Mesenchymal stem cell (in vitro differentiated cells and primary cell): ENCODE results near the gene PKNOX2.

Experiments used
- DNase-seq: peaks from one replicate; pipeline ENCODE4 v3.0.0-alpha.2; 2013
- H2AFZ ChIP-seq: one replicate; pipeline ENCODE4 v1.6.1; 2013; ENCODE audit warnings: low read depth, mild to moderate bottlenecking, control low read depth, inconsistent platforms, low read length, moderate library complexity
- H2AK5ac ChIP-seq: 2 replicates; pipeline ENCODE4 v1.6.1; 2013; ENCODE audit warnings: low read length, moderate library complexity, mild to moderate bottlenecking, inconsistent platforms; ENCODE audit not compliant: severe bottlenecking
- H2BK120ac ChIP-seq: one replicate; pipeline ENCODE4 v1.6.1; 2013; ENCODE audit warnings: low read depth, mild to moderate bottlenecking, inconsistent platforms, low read length, moderate library complexity
- H2BK12ac ChIP-seq, 2 experiments: one replicate each; pipeline ENCODE4 v1.6.1; 2013; ENCODE audit warnings: inconsistent platforms in 2 of 2, low read length in 2 of 2, mild to moderate bottlenecking in 2 of 2, moderate library complexity in 2 of 2, control low read depth in 1 of 2
- H2BK15ac ChIP-seq: one replicate; pipeline ENCODE4 v1.6.1; 2013; ENCODE audit warnings: mild to moderate bottlenecking, low read depth, inconsistent platforms; ENCODE audit not compliant: poor library complexity, severe bottlenecking
- H2BK5ac ChIP-seq: 2 replicates; pipeline ENCODE4 v1.6.1; 2013; ENCODE audit warnings: low read depth, mild to moderate bottlenecking, low read length, control low read depth, inconsistent platforms; ENCODE audit not compliant: poor library complexity, severe bottlenecking
- H3K14ac ChIP-seq, 2 experiments: one replicate each; pipeline ENCODE4 v1.6.1; 2013; ENCODE audit warnings: inconsistent platforms in 2 of 2, low read length in 2 of 2, control low read depth in 1 of 2, mild to moderate bottlenecking in 1 of 2, moderate library complexity in 1 of 2
- H3K18ac ChIP-seq, 2 experiments: one replicate each; pipeline ENCODE4 v1.6.1; 2013; ENCODE audit warnings: inconsistent platforms in 2 of 2, low read length in 2 of 2, control low read depth in 1 of 2, low read depth in 1 of 2, mild to moderate bottlenecking in 1 of 2
- H3K23ac ChIP-seq, 2 experiments: one replicate each; pipeline ENCODE4 v1.6.1; 2013; ENCODE audit warnings: inconsistent platforms in 2 of 2, low read length in 2 of 2, mild to moderate bottlenecking in 2 of 2, moderate library complexity in 2 of 2, control low read depth in 1 of 2
- H3K27ac ChIP-seq: 2 replicates; pipeline ENCODE4 v1.5.1; 2013; ENCODE audit warnings: mild to moderate bottlenecking, moderate library complexity, low read length, control low read depth, inconsistent platforms; ENCODE audit not compliant: poor library complexity, severe bottlenecking
- H3K27me3 ChIP-seq, 2 experiments: 2 replicates each; pipeline versions ENCODE4 v1.6.1 to v1.7.0; 2013; ENCODE audit warnings: low read length in 2 of 2, mild to moderate bottlenecking in 2 of 2, moderate library complexity in 2 of 2, control low read depth in 1 of 2, inconsistent platforms in 1 of 2; ENCODE audit not compliant: control insufficient read depth in 1 of 2, insufficient read depth in 1 of 2
- H3K36me3 ChIP-seq, 2 experiments: 2 replicates each; pipeline versions ENCODE4 v1.6.1 to v1.7.0; 2013; ENCODE audit warnings: low read length in 2 of 2, control low read depth in 1 of 2, inconsistent platforms in 1 of 2, low read depth in 1 of 2, mild to moderate bottlenecking in 1 of 2; ENCODE audit not compliant: insufficient read depth in 2 of 2, control insufficient read depth in 1 of 2
- H3K4ac ChIP-seq, 2 experiments: one replicate each; pipeline ENCODE4 v1.6.1; 2013; ENCODE audit warnings: inconsistent platforms in 2 of 2, low read length in 2 of 2, mild to moderate bottlenecking in 2 of 2, moderate library complexity in 2 of 2, control low read depth in 1 of 2, low read depth in 1 of 2
- H3K4me1 ChIP-seq: 2 replicates; pipeline ENCODE4 v1.6.1; 2013; ENCODE audit warnings: low read depth, low read length, control low read depth; ENCODE audit not compliant: control insufficient read depth, insufficient read depth
- H3K4me2 ChIP-seq: 2 replicates; pipeline ENCODE4 v1.6.1; 2013; ENCODE audit warnings: low read length, mild to moderate bottlenecking, inconsistent platforms; ENCODE audit not compliant: poor library complexity, severe bottlenecking
- H3K4me3 ChIP-seq, 2 experiments: 2 replicates each; pipeline versions ENCODE4 v1.5.1 to v1.7.0; 2013; ENCODE audit warnings: low read length in 2 of 2, mild to moderate bottlenecking in 2 of 2, control low read depth in 1 of 2, low read depth in 1 of 2; ENCODE audit not compliant: insufficient read depth in 1 of 2
- H3K79me1 ChIP-seq: replicated peaks from 2 replicates; pipeline ENCODE4 v1.6.1; 2013; ENCODE audit warnings: mild to moderate bottlenecking, control low read depth, low read length, inconsistent platforms; ENCODE audit not compliant: poor library complexity, severe bottlenecking
- H3K9ac ChIP-seq: 2 replicates; pipeline ENCODE4 v1.7.0; 2013; ENCODE audit warnings: mild to moderate bottlenecking, low read length, moderate library complexity
- H3K9me3 ChIP-seq: 2 replicates; pipeline ENCODE4 v1.7.0; 2013; ENCODE audit warnings: mild to moderate bottlenecking, low read length; ENCODE audit not compliant: control insufficient read depth
- H4K8ac ChIP-seq: one replicate; pipeline ENCODE4 v1.6.1; 2013; ENCODE audit warnings: inconsistent platforms, mild to moderate bottlenecking, low read length, moderate library complexity
- H4K91ac ChIP-seq: one replicate; pipeline ENCODE4 v1.6.1; 2013; ENCODE audit warnings: mild to moderate bottlenecking, low read length, inconsistent platforms
- WGBS: methylation state at CpG from one replicate; pipeline ENCODE4 v1.1.7; 2013; ENCODE audit warnings: mixed read lengths; 5-methylcytosine and 5-hydroxymethylcytosine counted together

PKNOX2 gene

DNA sequence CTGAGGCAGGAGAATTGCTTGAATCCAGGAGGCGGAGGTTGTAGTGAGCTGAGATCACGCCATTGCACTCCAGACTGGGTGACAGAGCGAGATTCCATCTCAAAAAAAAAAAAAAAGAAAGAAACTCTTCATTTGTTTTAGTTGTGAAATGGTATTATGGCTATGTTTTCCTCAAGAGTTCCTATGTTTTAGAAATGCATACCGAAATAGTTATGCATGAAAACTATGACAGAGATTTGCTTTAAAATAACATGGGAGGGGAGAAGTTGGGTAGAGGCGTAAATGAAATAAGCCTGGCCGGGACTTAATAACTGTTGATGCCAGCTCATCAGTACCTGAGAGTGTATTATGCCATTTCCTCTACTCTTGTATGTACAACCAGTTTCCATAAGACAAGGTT, 283.2 kb downstream of the PKNOX2 start:
- Histone ChIP-seq H3K14ac (no peak overlapping the region), H2BK120ac (no peak overlapping the region), H2BK12ac (no peak overlapping the region), H3K27ac (no peak overlapping the region), H3K9me3 (no peaks in the 10 kb centered on the region), H2AK5ac (no peak overlapping the region), H4K91ac (no peak overlapping the region), H4K8ac (no peak overlapping the region), H2BK5ac (no peak overlapping the region), H3K4ac (no peak overlapping the region), H3K36me3 (peaks cover 13 to 38% of the 10 kb centered on the region in 2 experiments), H3K4me3 (no peak overlapping the region), H2AFZ (no peak overlapping the region), H2BK15ac (no peak overlapping the region), H3K79me1 (no peaks in the 10 kb centered on the region), H3K4me1 (peaks cover 10% of the 10 kb centered on the region), H3K27me3 (no peaks in the 10 kb centered on the region), H3K9ac (peak overlapping the region; percentile 28), H3K23ac (no peak overlapping the region), H3K18ac (no peak overlapping the region), H3K4me2 (no peak overlapping the region)
- 98% methylated on average over 4 of the region's 6 CpGs for WGBS
- DNase-seq, result no peak

GRCh38 chr11:125448136-125448535, 283.6 kb downstream of the PKNOX2 start:
- Histone ChIP-seq H3K4me1 (peaks cover 10% of the 10 kb centered on the region), H3K23ac (no peak overlapping the region), H2AK5ac (no peak overlapping the region), H3K9me3 (no peaks in the 10 kb centered on the region), H2AFZ (no peak overlapping the region), H3K79me1 (no peaks in the 10 kb centered on the region), H3K36me3 (peaks cover 13 to 36% of the 10 kb centered on the region in 2 experiments), H3K27me3 (no peaks in the 10 kb centered on the region), H3K18ac (no peak overlapping the region), H3K4ac (no peak overlapping the region), H2BK15ac (no peak overlapping the region), H2BK120ac (no peak overlapping the region), H3K4me3 (no peak overlapping the region), H2BK5ac (no peak overlapping the region), H2BK12ac (no peak overlapping the region), H3K14ac (no peak overlapping the region), H4K8ac (no peak overlapping the region), H4K91ac (no peak overlapping the region), H3K9ac (peak overlapping the region; percentile 28), H3K4me2 (no peak overlapping the region), H3K27ac (peak overlapping the region; percentile 10)
- 51% methylated on average over 2 of the region's 3 CpGs for WGBS
- DNase-seq, result no peak

DNA sequence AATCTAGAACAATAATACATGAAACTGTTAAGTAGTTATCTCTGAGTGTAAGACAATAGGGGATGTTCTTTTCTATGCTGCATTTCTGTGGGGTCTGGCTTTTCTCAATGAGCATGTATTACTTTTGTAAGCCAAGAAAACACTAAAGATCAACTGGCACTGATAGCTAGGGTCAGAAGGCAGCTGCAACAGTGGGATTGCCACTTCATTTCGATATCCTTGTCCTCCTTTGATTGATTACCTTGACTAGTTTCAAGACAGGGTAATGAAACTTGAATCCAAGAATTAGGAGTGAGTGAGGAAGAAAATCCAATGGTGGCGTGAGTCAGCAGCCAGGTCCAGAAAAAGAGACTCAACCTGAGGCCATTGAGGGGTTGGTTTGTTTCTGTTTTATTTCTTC, 285.0 kb downstream of the PKNOX2 start:
- no peak overlapping the region for H2BK120ac ChIP-seq
- H2AK5ac ChIP-seq, result no peak overlapping the region
- no peak overlapping the region for H3K14ac ChIP-seq
- H2BK5ac ChIP-seq, result no peak overlapping the region
- no peak overlapping the region for H3K27ac ChIP-seq
- peaks cover 8% of the 10 kb centered on the region for H3K4me1 ChIP-seq
- H3K9me3 ChIP-seq, result no peaks in the 10 kb centered on the region
- 64% methylated on average over 2 of the region's 2 CpGs for WGBS
- H3K4me3 ChIP-seq, result no peak overlapping the region
- H3K79me1 ChIP-seq, result no peaks in the 10 kb centered on the region
- H3K4ac ChIP-seq, result no peak overlapping the region
- H4K91ac ChIP-seq, result no peak overlapping the region
- H2BK12ac ChIP-seq, result no peak overlapping the region
- no peak overlapping the region for H3K23ac ChIP-seq
- peaks cover 13 to 39% of the 10 kb centered on the region in 2 experiments for H3K36me3 ChIP-seq
- H3K4me2 ChIP-seq, result no peak overlapping the region
- no peak overlapping the region for H3K9ac ChIP-seq
- DNase-seq, result no peak
- no peak overlapping the region for H2BK15ac ChIP-seq
- H3K27me3 ChIP-seq, result no peaks in the 10 kb centered on the region
- H2AFZ ChIP-seq, result no peak overlapping the region
- H4K8ac ChIP-seq, result peak overlapping the region; percentile 67
- no peak overlapping the region for H3K18ac ChIP-seq

- H3K4ac ChIP-seq, result peak overlapping the region in 1 of 2 experiments; percentile 47
- H3K18ac ChIP-seq, result peak overlapping the region; percentile 50 to 69
- H3K4me2 ChIP-seq, result no peak overlapping the region
- no peaks in the 10 kb centered on the region for H3K79me1 ChIP-seq
- H4K8ac ChIP-seq, result peak overlapping the region; percentile 78
- peaks cover 8% of the 10 kb centered on the region for H3K4me1 ChIP-seq
- WGBS, result 27% methylated on average over 8 of the region's 10 CpGs
- H2AFZ ChIP-seq, result no peak overlapping the region
- H3K9me3 ChIP-seq, result no peaks in the 10 kb centered on the region
- no peak overlapping the region for H2BK5ac ChIP-seq
- H2BK12ac ChIP-seq, result peak overlapping the region in 1 of 2 experiments; percentile 3
- H2BK15ac ChIP-seq, result no peak overlapping the region
- peak; percentile 54 for DNase-seq
- H2AK5ac ChIP-seq, result peak overlapping the region; percentile 33
- no peak overlapping the region for H3K14ac ChIP-seq
- H3K36me3 ChIP-seq, result peaks cover 6 to 32% of the 10 kb centered on the region in 2 experiments
- H4K91ac ChIP-seq, result peak overlapping the region; percentile 25
- no peak overlapping the region for H3K23ac ChIP-seq
- H3K4me3 ChIP-seq, result no peak overlapping the region
- peak overlapping the region; percentile 50 for H3K9ac ChIP-seq
- H2BK120ac ChIP-seq, result peak overlapping the region; percentile 15
- H3K27ac ChIP-seq, result no peak overlapping the region
- H3K27me3 ChIP-seq, result no peaks in the 10 kb centered on the region
Measured at GRCh38 chr11:125451400-125452124, 287.0 kb downstream of the PKNOX2 start.
